Sigmoid colon (tissue), 7 donors: ENCODE measurements around the gene GPC5. TPM values are rescaled to one million over a fixed set of nuclear protein-coding genes. Genes with fewer than 3 reads are reported as not detected.

ENCODE experiments used
- DNase-seq: peaks from one replicate; pipeline ENCODE4 v3.0.0-alpha.2; 2019
- H3K27ac ChIP-seq, 4 donors: fragments of 200-600 bp; sonication (generic); one replicate each; pipeline ENCODE4 v1.5.1; 2016 to 2019; ENCODE audit warnings: mild to moderate bottlenecking in 1 of 4
- H3K27me3 ChIP-seq, 3 donors: fragments of 200-600 bp; sonication (generic); one replicate each; pipeline ENCODE4 v1.5.1; 2019; ENCODE audit warnings: mild to moderate bottlenecking in 1 of 3
- H3K36me3 ChIP-seq, 4 donors: fragments of 200-600 bp; sonication (generic); one replicate each; pipeline ENCODE4 v1.5.1; 2016 to 2019
- H3K4me1 ChIP-seq, 4 donors: fragments of 200-600 bp; sonication (generic); one replicate each; pipeline ENCODE4 v1.5.1; 2017 to 2019
- H3K4me3 ChIP-seq, 4 donors: fragments of 200-600 bp; sonication (generic); one replicate each; pipeline ENCODE4 v1.5.1; 2017 to 2019; ENCODE audit warnings: mild to moderate bottlenecking in 2 of 4, moderate library complexity in 1 of 4
- H3K9me3 ChIP-seq, 4 donors: fragments of 200-600 bp in 3 of 4; sonication (generic) in 3 of 4; one replicate each; pipeline versions ENCODE4 v1.5.1 to v1.6.1; 2013 to 2019
- EP300 ChIP-seq, 4 donors: sonication (generic); formaldehyde crosslinking; IDR thresholded peaks; one replicate each; pipeline ENCODE4 v1.6.1; 2017; ENCODE audit warnings: antibody characterized with exemption in 4 of 4
- POLR2A ChIP-seq, 2 donors: fragments of 450-650 bp; IDR thresholded peaks; one replicate each; pipeline ENCODE4 v1.6.1; 2016; ENCODE audit warnings: antibody characterized with exemption in 2 of 2, mild to moderate bottlenecking in 2 of 2, moderate library complexity in 2 of 2
- POLR2AphosphoS5 ChIP-seq, 4 donors: sonication (generic); formaldehyde crosslinking; IDR thresholded peaks; one replicate each; pipeline ENCODE4 v1.6.1; 2017; ENCODE audit warnings: antibody characterized with exemption in 4 of 4
- whole genome bisulfite sequencing, 2 donors: extraction: QIAGEN DNeasy Blood & Tissue Kit; methylation state at CpG; one replicate each; pipeline ENCODE4 v1.1.7; 2013; 5-methylcytosine and 5-hydroxymethylcytosine counted together
- intact Hi-C: fragments of 100-400 bp; cut with DNase I; formaldehyde crosslinking; loops from one replicate; pipeline ENCODE4 v1.15.1; 2023
- polyA plus RNA-seq, 3 donors: library from polyadenylated mRNA; stranded (reverse); fragments of 200-250 nt; gene quantifications; one replicate each; pipeline ENCODE4 v1.2.3, GENCODE V29; 2013
- total RNA-seq, 4 donors: library from RNA; depleted of rRNA; stranded (reverse); fragments of >200 nt; gene quantifications; one replicate each; pipeline ENCODE4 v1.1.0, GENCODE V29; 2016
- TF ChIP-seq, protein P1 (sequence below), 4 experiments: fragments of 450-650 bp in 3 of 4; fragments of 200-600 bp in 1 of 4; IDR thresholded peaks; one replicate each; pipeline ENCODE4 v1.5.1; 2016 to 2019; ENCODE audit warnings: antibody characterized with exemption in 4 of 4, mild to moderate bottlenecking in 3 of 4, moderate library complexity in 2 of 4
- donor health status: healthy with polysubstance abuse.
- donor health status: Bipolar disorder and iron deficiency.
- donor health status: healthy.

Gene GPC5
- total and polyA plus RNA-seq, 7 donors = 0.39 to 3.9 (median 2.9) TPM; not detected in 2

DNA sequence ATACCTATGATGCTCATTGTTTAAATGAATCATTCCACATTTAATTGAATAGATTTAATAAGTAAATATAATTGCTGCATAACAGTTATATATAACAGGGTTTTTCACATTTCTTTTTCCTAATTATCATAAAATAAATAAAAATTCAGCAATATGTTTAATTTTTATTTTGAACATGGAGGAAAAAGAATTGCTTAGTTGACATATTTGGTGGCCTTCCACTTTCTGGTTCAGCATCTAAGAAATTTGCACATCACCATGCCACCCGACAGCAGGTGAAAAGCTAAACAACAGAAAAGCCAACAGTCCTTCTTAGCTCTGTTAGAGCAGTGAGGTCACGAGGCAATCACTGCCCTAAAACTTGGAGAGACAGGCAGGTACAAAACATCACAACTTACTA is 790.2 kb downstream of the GPC5 start:
- Histone ChIP-seq H3K9me3 (no peaks in the 10 kb centered on the region), H3K4me1 (peaks cover 0 to 4% (median 0%) of the 10 kb centered on the region in 4 donors), H3K4me3 (no peak overlapping the region), H3K36me3 (no peaks in the 10 kb centered on the region), H3K27ac (no peak overlapping the region), H3K27me3 (no peaks in the 10 kb centered on the region)
- no peak for TF ChIP-seq POLR2AphosphoS5 (IDR thresholded peaks at IDR 0.05)
- TF ChIP-seq EP300 (IDR thresholded peaks at IDR 0.05) = no peak
- intact Hi-C loops = no loop called here
- no peak for DNase-seq
- WGBS, 2 donors = 87 to 88% methylated on average over 2 of the region's 2 CpGs

DNA sequence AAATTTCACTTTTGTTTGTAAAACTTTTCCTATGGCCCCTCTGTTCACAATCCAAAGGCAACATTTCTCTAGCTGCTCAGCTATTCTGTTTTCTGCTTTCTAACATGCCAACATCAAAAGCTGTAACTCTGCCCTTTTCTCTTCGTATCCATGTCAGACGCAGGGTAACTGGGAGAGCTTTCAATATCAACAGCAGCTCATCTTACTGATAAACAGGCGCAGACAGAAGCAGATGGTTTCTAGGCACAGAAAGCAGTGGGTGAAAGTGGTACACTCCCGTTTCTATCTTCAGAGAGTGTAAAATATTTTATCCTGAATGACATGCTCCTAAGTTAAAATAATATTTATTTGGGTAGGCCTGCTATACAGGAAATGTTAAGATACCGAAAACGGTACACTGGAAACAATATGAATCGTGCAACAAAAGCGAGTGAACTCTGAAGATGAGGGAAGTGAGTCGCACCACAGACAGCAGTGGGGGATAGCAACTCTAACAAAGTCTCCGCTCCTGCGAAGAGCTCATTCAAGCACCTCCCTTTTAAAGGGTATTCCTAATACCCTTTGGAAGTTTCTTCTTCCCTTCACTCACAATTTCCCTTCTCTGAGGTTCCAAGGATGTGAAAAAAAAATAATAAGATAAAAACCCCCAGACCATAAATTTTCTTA is 798.3 kb downstream of the GPC5 start:
- 76 to 85% methylated on average over 11 of the region's 11 CpGs for WGBS, 2 donors

DNA sequence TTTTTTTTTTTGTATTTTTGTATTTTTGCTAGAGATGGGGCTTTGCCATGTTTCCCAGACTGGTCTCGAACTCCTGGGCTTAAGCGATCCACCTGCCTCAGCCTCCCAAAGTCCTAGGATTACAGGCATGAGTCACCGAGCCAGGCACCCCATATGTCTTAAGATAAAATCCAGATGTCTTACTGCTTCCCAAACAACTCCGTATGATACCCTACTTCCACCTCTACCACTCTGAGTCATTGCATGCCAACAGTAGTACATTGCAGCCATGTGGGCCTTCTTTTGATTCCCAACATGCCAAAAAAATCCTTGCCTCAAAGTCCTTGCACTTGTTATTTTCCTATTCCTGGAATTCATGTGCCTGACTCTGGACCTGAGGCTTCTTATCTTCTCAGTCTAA is 799.2 kb downstream of the GPC5 start:
- TF ChIP-seq POLR2AphosphoS5 (IDR thresholded peaks at IDR 0.05) = no peak
- TF ChIP-seq, protein P1, sequence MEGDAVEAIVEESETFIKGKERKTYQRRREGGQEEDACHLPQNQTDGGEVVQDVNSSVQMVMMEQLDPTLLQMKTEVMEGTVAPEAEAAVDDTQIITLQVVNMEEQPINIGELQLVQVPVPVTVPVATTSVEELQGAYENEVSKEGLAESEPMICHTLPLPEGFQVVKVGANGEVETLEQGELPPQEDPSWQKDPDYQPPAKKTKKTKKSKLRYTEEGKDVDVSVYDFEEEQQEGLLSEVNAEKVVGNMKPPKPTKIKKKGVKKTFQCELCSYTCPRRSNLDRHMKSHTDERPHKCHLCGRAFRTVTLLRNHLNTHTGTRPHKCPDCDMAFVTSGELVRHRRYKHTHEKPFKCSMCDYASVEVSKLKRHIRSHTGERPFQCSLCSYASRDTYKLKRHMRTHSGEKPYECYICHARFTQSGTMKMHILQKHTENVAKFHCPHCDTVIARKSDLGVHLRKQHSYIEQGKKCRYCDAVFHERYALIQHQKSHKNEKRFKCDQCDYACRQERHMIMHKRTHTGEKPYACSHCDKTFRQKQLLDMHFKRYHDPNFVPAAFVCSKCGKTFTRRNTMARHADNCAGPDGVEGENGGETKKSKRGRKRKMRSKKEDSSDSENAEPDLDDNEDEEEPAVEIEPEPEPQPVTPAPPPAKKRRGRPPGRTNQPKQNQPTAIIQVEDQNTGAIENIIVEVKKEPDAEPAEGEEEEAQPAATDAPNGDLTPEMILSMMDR (IDR thresholded peaks at IDR 0.05) = no peak
- no peaks in the 10 kb centered on the region for H3K36me3 ChIP-seq
- WGBS, 2 donors = 92 to 93% methylated on average over 4 of the region's 4 CpGs
- peaks cover 0 to 4% (median 0%) of the 10 kb centered on the region in 4 donors for H3K4me1 ChIP-seq
- no peaks in the 10 kb centered on the region for H3K27me3 ChIP-seq
- H3K4me3 ChIP-seq = no peak overlapping the region
- intact Hi-C loops = no loop called here
- H3K27ac ChIP-seq = no peak overlapping the region
- no peak for DNase-seq
- no peaks in the 10 kb centered on the region for H3K9me3 ChIP-seq

More for the DNA sequence above, 798.3 kb downstream of the GPC5 start:
- Histone ChIP-seq H3K9me3 (no peaks in the 10 kb centered on the region), H3K27ac (no peak overlapping the region), H3K4me1 (peaks cover 0 to 4% (median 0%) of the 10 kb centered on the region in 4 donors), H3K4me3 (no peak overlapping the region), H3K36me3 (no peaks in the 10 kb centered on the region), H3K27me3 (no peaks in the 10 kb centered on the region)
- intact Hi-C loops = no loop called here
- TF ChIP-seq, protein P1 (IDR thresholded peaks at IDR 0.05) = no peak
- TF ChIP-seq EP300 (IDR thresholded peaks at IDR 0.05) (no peak), POLR2AphosphoS5 (IDR thresholded peaks at IDR 0.05) (no peak), POLR2A (IDR thresholded peaks at IDR 0.05) (no peak)
- DNase-seq = no peak

DNA sequence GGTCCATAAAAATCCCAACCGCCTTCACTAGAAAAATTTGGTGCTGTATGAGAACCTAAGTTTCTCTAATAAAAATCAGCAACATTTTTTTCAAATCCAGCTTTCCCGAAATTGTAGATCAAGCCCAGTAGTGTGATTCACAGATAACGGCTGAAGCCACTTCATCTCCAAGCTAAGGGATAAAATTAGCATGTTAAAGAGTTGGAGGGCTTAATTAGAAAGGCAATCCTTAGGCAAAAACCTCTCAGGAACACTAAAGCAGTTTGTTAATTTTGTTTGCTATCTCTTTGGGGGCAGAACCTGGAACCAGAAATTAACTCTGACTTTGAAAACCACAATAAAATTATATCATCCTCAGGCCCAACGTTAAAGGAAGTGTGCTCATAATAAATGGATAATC is 820.2 kb downstream of the GPC5 start:
- no peaks in the 10 kb centered on the region for H3K36me3 ChIP-seq
- H3K9me3 ChIP-seq = no peaks in the 10 kb centered on the region
- no peak for TF ChIP-seq POLR2AphosphoS5 (IDR thresholded peaks at IDR 0.05)
- TF ChIP-seq EP300 (IDR thresholded peaks at IDR 0.05) = no peak
- 72 to 73% methylated on average over 4 of the region's 4 CpGs for whole genome bisulfite sequencing, 2 donors
- no peaks in the 10 kb centered on the region for H3K27me3 ChIP-seq
- no peak overlapping the region for H3K27ac ChIP-seq
- DNase-seq = no peak
- no peak overlapping the region for H3K4me3 ChIP-seq
- intact Hi-C loops = no loop called here
- H3K4me1 ChIP-seq = peaks cover 0 to 5% (median 0%) of the 10 kb centered on the region in 4 donors

DNA sequence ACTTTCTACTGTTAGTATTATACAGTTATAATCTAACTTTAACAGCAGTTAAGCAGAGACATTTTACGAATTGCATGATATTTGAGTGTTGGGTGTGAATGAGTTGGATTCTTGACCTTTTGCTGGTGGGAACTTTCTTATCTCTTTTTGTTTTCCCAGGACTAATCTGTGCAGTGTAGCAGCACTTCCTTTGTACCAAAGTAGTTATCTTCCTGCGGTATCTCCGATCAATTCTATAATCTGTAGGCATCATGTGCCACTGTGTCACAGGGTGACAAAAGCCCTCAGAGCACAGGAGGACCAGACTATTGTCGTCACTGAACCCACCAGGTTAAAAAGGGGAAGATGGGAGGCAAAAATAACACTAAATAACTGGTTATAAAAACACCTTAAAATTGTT is 823.5 kb downstream of the GPC5 start:
- 10 to 48% methylated on average over 4 of the region's 4 CpGs for WGBS, 2 donors
- DNase-seq = no peak
- Histone ChIP-seq H3K27ac (no peak overlapping the region), H3K9me3 (no peaks in the 10 kb centered on the region), H3K27me3 (no peaks in the 10 kb centered on the region), H3K36me3 (no peaks in the 10 kb centered on the region), H3K4me1 (peaks cover 0 to 5% (median 0%) of the 10 kb centered on the region in 4 donors), H3K4me3 (no peak overlapping the region)
- TF ChIP-seq POLR2A (IDR thresholded peaks at IDR 0.05) = no peak
- TF ChIP-seq, protein P1 (IDR thresholded peaks at IDR 0.05) = no peak
- TF ChIP-seq POLR2AphosphoS5 (IDR thresholded peaks at IDR 0.05) = no peak
- TF ChIP-seq EP300 (IDR thresholded peaks at IDR 0.05) = no peak
- intact Hi-C loops = no loop called here
